ENCODE measurements around the gene ASPG.

DNA sequence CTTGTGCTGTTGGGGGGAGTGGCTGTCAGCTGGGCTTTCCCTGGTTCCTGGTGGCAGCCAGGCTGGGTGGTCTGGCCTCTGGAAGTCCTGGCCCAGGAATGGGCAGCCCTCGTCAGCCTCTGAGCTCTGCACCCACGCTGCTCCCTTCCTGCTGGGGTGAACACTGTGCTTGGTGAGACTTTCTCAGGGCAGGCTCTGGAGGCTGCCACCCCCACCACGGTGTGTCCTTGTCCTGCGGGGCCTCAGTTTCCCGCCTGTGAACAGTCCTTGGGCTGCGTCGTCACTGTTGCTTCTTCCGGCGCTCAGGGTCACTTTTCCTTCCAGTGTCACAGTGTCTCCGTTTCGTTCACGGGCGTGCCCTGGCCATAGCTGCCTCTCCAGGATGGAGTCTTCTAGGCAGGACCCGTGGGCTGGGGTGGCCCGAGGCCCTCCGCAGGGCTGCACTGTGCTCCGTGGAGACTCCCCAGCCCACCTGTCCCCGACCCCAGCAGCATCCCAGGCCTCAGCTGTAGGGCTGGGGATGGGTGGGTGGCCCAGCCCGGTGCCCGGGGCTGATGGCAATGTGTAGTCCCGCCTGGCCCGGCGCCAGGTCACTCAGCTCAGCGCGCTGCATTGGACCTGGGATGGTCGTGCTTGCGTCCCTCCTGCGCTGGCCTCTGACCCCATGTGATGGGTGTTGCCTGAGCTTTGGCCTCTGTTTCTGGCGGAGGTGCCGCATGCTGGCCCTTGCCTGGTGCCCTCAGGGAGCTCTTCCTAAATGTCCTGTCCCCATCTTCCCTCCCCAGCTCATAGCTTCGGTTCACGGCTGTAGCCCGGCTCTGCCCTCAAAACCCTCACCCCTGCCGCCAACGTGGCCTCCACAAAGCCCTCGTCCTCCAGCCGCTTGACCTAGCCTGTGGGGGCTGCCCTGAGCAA lies 59.7 kb downstream of the ASPG start:
- TF ChIP-seq TAF1 (IDR thresholded peaks at IDR 0.05; ENCODE audit: borderline replicate concordance, insufficient read depth, low read length) (no peak), FOXP2 (optimal IDR thresholded peaks at IDR 0.05; ENCODE audit: borderline replicate concordance, extremely low read depth, extremely low read length, insufficient read depth) (no peak), POLR2AphosphoS5 (IDR thresholded peaks at IDR 0.05; ENCODE audit: low read depth, low read length) (no peak), SIN3A (IDR thresholded peaks at IDR 0.05; ENCODE audit: borderline replicate concordance, insufficient read depth, low read length) (no peak)
- TF ChIP-seq, protein P1, sequence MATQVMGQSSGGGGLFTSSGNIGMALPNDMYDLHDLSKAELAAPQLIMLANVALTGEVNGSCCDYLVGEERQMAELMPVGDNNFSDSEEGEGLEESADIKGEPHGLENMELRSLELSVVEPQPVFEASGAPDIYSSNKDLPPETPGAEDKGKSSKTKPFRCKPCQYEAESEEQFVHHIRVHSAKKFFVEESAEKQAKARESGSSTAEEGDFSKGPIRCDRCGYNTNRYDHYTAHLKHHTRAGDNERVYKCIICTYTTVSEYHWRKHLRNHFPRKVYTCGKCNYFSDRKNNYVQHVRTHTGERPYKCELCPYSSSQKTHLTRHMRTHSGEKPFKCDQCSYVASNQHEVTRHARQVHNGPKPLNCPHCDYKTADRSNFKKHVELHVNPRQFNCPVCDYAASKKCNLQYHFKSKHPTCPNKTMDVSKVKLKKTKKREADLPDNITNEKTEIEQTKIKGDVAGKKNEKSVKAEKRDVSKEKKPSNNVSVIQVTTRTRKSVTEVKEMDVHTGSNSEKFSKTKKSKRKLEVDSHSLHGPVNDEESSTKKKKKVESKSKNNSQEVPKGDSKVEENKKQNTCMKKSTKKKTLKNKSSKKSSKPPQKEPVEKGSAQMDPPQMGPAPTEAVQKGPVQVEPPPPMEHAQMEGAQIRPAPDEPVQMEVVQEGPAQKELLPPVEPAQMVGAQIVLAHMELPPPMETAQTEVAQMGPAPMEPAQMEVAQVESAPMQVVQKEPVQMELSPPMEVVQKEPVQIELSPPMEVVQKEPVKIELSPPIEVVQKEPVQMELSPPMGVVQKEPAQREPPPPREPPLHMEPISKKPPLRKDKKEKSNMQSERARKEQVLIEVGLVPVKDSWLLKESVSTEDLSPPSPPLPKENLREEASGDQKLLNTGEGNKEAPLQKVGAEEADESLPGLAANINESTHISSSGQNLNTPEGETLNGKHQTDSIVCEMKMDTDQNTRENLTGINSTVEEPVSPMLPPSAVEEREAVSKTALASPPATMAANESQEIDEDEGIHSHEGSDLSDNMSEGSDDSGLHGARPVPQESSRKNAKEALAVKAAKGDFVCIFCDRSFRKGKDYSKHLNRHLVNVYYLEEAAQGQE (IDR thresholded peaks at IDR 0.05; ENCODE audit: insufficient read depth in 1 of 2, low read depth in 2 of 2, low read length in 2 of 2): no peak

Data from PFSK-1 (cell line).